Measurements from ENCODE around the gene RAI14. TPM values are rescaled to one million over a fixed set of nuclear protein-coding genes. Genes with fewer than 3 reads are reported as not detected.

Gene RAI14
- total RNA-seq, 1 donor from 2014 or later: 11.5 TPM

DNA sequence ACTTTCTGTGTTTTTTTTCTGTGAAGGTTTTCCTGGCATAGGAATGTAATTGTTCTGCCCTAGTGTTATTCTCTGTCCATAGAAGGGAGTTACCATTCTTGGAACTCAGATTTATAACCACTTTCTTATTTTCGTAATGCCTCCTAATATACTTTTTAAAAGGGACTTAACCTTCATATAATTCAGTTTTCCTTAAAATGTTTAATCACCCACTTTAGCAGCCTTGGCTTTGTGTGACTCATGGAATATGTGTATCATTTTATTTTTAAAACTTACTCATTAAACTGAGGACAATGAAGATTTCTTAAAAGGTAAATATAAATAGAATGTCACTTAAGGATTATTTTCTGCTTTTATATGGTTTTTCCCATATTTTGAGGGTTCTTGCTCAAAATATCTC is 50.0 kb downstream of the RAI14 start:
- no peak overlapping the region for H3K4me3 ChIP-seq (ENCODE audit: low read length in 3 of 3)
- H3K27ac ChIP-seq (ENCODE audit: low read depth, low read length): no peak overlapping the region
- H3K9ac ChIP-seq (ENCODE audit: low read depth in 1 of 3, low read length in 3 of 3): no peak overlapping the region

DNA sequence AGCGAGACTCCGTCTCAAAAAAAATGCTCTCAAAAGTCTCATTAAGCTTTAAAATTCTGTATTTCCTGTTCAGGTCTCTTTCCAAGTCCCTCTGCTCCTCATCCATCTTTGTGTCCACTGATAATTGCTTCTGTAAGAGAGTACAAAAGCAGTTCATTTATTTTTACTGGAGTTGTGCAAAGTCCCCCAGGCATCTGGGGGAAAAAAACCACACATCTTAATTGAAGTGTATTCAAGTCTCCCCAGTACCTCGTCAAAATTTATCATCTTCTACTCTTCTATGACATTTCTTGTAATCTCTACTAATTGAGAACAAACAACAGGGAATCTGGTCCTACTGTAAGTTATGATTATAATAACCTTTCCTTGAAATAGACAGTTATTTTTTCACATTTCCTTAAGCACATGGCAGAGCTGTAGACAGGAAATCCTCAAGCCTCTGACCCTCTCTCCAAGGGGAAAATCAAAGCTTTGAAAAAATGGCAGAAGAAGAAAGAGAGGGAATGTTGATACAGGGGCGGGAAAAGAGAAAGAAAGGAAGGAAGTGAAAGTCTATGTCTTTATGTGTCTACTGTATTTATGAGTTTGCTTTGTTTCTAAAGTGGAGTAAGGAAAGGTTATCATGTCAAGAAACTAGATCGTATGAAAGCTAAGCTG is 51.5 kb downstream of the RAI14 start:
- Histone ChIP-seq H3K27ac (ENCODE audit: low read depth, low read length) (no peak overlapping the region), H3K9ac (ENCODE audit: low read depth in 1 of 3, low read length in 3 of 3) (no peak overlapping the region), H3K36me3 (ENCODE audit: control insufficient read depth in 3 of 3, insufficient read depth in 3 of 3, low read length in 3 of 3) (no peaks in the 10 kb centered on the region), H3K4me3 (ENCODE audit: low read length in 3 of 3) (no peak overlapping the region), H3K27me3 (ENCODE audit: control insufficient read depth in 3 of 3, insufficient read depth in 3 of 3, low read length in 3 of 3) (no peaks in the 10 kb centered on the region), H3K9me3 (ENCODE audit: control insufficient read depth in 3 of 3, low read length in 3 of 3) (no peaks in the 10 kb centered on the region), H3K4me1 (ENCODE audit: control insufficient read depth in 3 of 3, insufficient read depth in 3 of 3, low read length in 3 of 3) (peaks cover 0 to 4% (median 0%) of the 10 kb centered on the region in 3 donors)

More for the DNA sequence above, 50.0 kb downstream of the RAI14 start:
- no peaks in the 10 kb centered on the region for H3K27me3 ChIP-seq (ENCODE audit: control insufficient read depth in 3 of 3, insufficient read depth in 3 of 3, low read length in 3 of 3)
- no peaks in the 10 kb centered on the region for H3K9me3 ChIP-seq (ENCODE audit: control insufficient read depth in 3 of 3, low read length in 3 of 3)
- H3K36me3 ChIP-seq (ENCODE audit: control insufficient read depth in 3 of 3, insufficient read depth in 3 of 3, low read length in 3 of 3): no peaks in the 10 kb centered on the region
- H3K4me1 ChIP-seq (ENCODE audit: control insufficient read depth in 3 of 3, insufficient read depth in 3 of 3, low read length in 3 of 3): peaks cover 0 to 4% (median 0%) of the 10 kb centered on the region in 3 donors

DNA sequence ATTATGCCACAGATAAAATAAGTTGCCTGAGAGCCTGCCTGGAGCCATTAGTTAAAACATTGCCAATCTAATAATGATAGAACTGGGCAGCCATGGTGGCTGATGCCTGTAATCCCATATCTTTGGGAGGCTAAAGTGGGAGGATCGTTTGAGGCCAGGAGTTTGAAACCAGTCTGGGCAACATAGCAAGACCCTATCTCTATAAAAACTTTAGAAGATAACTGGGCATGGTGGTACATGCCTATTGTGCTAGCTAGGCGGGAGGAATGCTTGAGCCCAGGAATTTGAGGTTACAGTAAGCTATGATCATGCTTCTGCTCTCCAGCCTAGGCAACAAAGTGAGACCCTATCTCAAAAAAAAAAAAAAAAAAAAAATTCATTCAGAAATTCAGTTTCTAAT is 52.6 kb downstream of the RAI14 start:
- Histone ChIP-seq H3K4me3 (ENCODE audit: low read length in 3 of 3) (no peak overlapping the region), H3K27me3 (ENCODE audit: control insufficient read depth in 3 of 3, insufficient read depth in 3 of 3, low read length in 3 of 3) (no peaks in the 10 kb centered on the region), H3K27ac (ENCODE audit: low read depth, low read length) (no peak overlapping the region), H3K36me3 (ENCODE audit: control insufficient read depth in 3 of 3, insufficient read depth in 3 of 3, low read length in 3 of 3) (no peaks in the 10 kb centered on the region), H3K4me1 (ENCODE audit: control insufficient read depth in 3 of 3, insufficient read depth in 3 of 3, low read length in 3 of 3) (peaks cover 0 to 4% (median 0%) of the 10 kb centered on the region in 3 donors), H3K9me3 (ENCODE audit: control insufficient read depth in 3 of 3, low read length in 3 of 3) (no peaks in the 10 kb centered on the region), H3K9ac (ENCODE audit: low read depth in 1 of 3, low read length in 3 of 3) (no peak overlapping the region)

DNA sequence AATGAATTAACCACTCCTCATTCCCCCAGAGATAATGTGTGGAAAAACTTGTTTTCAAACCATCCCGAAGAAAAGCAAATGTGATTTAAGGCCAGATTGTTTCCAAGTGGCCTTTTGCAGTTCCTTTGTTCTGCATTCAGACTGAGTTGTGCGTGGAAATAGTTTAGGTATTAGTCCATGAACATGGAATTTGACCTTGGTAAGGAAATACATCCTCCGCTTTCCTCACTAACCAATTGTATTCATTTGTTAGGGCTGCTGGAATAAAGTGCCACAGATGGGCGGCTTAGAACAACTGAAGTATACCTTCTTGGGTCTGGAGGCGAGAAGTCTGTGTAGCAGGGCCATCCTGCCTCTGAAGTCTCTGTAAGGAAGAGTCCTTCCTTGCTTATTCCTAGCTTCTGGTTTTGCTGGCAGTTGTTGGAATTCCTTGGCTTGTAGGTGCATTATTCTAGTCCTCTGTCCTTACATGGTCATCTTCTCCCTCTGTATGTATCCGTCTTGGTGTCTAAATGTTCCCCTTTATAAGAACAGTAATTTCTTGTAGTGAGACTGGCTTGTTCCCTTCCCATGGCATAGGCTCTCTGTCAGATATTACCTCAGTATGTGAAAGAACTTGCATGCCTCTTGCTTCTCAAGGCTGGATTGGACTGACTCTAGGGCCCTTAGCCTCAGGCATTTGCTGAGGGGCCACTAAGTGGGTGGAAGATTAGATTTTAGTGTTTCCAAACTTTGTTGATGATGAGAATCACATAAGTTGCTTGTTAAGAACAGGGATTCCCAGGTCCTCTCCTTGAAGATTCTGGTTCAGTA is 53.9 kb downstream of the RAI14 start:
- peaks cover 0 to 4% (median 0%) of the 10 kb centered on the region in 3 donors for H3K4me1 ChIP-seq (ENCODE audit: control insufficient read depth in 3 of 3, insufficient read depth in 3 of 3, low read length in 3 of 3)
- H3K4me3 ChIP-seq (ENCODE audit: low read length in 3 of 3): no peak overlapping the region
- no peaks in the 10 kb centered on the region for H3K36me3 ChIP-seq (ENCODE audit: control insufficient read depth in 3 of 3, insufficient read depth in 3 of 3, low read length in 3 of 3)
- no peaks in the 10 kb centered on the region for H3K27me3 ChIP-seq (ENCODE audit: control insufficient read depth in 3 of 3, insufficient read depth in 3 of 3, low read length in 3 of 3)
- H3K9me3 ChIP-seq (ENCODE audit: control insufficient read depth in 3 of 3, low read length in 3 of 3): no peaks in the 10 kb centered on the region
- H3K27ac ChIP-seq (ENCODE audit: low read depth, low read length): no peak overlapping the region
- no peak overlapping the region for H3K9ac ChIP-seq (ENCODE audit: low read depth in 1 of 3, low read length in 3 of 3)

DNA sequence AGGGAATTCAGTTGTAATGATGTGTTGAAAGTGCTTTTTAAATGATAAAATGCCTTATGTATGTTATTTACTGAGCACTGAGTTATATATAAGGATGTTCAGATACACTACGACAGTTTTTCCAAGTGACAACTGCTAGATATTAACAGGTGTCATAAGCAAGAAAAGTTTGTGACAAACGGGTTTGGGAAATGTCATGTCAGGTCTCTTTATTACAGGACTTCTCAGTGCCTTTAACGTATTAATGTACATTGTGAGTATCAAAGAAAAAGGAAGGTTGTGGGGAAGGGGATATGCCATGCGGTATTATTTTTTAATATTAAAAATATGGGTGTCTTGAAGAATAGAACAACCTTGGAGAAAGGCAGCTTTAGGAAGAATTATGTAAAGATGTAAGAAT is 56.4 kb downstream of the RAI14 start:
- H3K27ac ChIP-seq (ENCODE audit: low read depth, low read length): no peak overlapping the region
- H3K27me3 ChIP-seq (ENCODE audit: control insufficient read depth in 3 of 3, insufficient read depth in 3 of 3, low read length in 3 of 3): no peaks in the 10 kb centered on the region
- no peaks in the 10 kb centered on the region for H3K36me3 ChIP-seq (ENCODE audit: control insufficient read depth in 3 of 3, insufficient read depth in 3 of 3, low read length in 3 of 3)
- no peaks in the 10 kb centered on the region for H3K9me3 ChIP-seq (ENCODE audit: control insufficient read depth in 3 of 3, low read length in 3 of 3)
- H3K9ac ChIP-seq (ENCODE audit: low read depth in 1 of 3, low read length in 3 of 3): no peak overlapping the region
- peaks cover 0 to 3% (median 0%) of the 10 kb centered on the region in 3 donors for H3K4me1 ChIP-seq (ENCODE audit: control insufficient read depth in 3 of 3, insufficient read depth in 3 of 3, low read length in 3 of 3)
- no peak overlapping the region for H3K4me3 ChIP-seq (ENCODE audit: low read length in 3 of 3)

DNA sequence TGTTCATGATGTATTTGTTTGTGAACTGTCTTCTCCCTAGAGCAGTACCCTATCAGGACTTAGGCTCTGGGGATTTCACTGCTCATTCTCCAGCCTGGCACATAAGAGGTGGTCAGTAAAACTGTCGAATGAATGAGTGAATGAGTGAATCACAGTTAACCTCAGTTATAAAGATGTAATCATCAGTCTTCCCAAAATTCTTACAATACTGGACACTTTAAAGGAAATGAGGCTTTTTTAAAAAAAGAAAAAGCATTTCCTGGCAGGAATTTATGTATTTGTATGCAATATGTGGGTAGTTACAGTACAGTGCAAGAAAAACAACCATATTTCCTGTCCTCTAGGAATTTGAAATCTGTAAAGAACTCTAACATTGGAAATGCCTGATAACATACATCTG is 59.6 kb downstream of the RAI14 start:
- no peak overlapping the region for H3K27ac ChIP-seq (ENCODE audit: low read depth, low read length)

DNA sequence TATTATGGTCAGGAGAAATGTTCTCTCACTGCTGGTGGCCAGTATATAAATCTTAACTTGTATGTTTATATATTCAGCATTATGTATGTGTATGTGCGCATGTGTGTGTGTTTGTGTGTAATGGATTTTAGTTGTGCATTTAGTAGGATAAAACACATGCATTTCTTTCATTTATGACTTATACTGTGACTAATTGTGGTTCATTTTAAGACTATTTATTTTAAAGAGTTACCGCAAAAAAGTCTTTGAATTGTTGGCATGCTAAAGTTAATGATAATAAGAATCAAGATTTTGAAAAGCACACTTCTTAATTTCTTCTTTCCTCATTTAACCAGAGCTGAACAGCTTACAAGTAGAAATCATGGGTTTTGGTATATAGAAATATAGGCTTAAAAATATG is 60.9 kb downstream of the RAI14 start:
- Histone ChIP-seq H3K27ac (ENCODE audit: low read depth, low read length) (peak overlapping the region; percentile 9), H3K9me3 (ENCODE audit: control insufficient read depth in 3 of 3, low read length in 3 of 3) (no peaks in the 10 kb centered on the region), H3K27me3 (ENCODE audit: control insufficient read depth in 3 of 3, insufficient read depth in 3 of 3, low read length in 3 of 3) (no peaks in the 10 kb centered on the region), H3K9ac (ENCODE audit: low read depth in 1 of 3, low read length in 3 of 3) (no peak overlapping the region), H3K36me3 (ENCODE audit: control insufficient read depth in 3 of 3, insufficient read depth in 3 of 3, low read length in 3 of 3) (no peaks in the 10 kb centered on the region), H3K4me3 (ENCODE audit: low read length in 3 of 3) (no peak overlapping the region), H3K4me1 (ENCODE audit: control insufficient read depth in 3 of 3, insufficient read depth in 3 of 3, low read length in 3 of 3) (peaks cover 0 to 7% (median 0%) of the 10 kb centered on the region in 3 donors)

More for the DNA sequence above, 59.6 kb downstream of the RAI14 start:
- Histone ChIP-seq H3K9ac (ENCODE audit: low read depth in 1 of 3, low read length in 3 of 3) (no peak overlapping the region), H3K27me3 (ENCODE audit: control insufficient read depth in 3 of 3, insufficient read depth in 3 of 3, low read length in 3 of 3) (no peaks in the 10 kb centered on the region), H3K36me3 (ENCODE audit: control insufficient read depth in 3 of 3, insufficient read depth in 3 of 3, low read length in 3 of 3) (no peaks in the 10 kb centered on the region), H3K9me3 (ENCODE audit: control insufficient read depth in 3 of 3, low read length in 3 of 3) (no peaks in the 10 kb centered on the region), H3K4me3 (ENCODE audit: low read length in 3 of 3) (no peak overlapping the region), H3K4me1 (ENCODE audit: control insufficient read depth in 3 of 3, insufficient read depth in 3 of 3, low read length in 3 of 3) (peaks cover 0 to 7% (median 0%) of the 10 kb centered on the region in 3 donors)

DNA sequence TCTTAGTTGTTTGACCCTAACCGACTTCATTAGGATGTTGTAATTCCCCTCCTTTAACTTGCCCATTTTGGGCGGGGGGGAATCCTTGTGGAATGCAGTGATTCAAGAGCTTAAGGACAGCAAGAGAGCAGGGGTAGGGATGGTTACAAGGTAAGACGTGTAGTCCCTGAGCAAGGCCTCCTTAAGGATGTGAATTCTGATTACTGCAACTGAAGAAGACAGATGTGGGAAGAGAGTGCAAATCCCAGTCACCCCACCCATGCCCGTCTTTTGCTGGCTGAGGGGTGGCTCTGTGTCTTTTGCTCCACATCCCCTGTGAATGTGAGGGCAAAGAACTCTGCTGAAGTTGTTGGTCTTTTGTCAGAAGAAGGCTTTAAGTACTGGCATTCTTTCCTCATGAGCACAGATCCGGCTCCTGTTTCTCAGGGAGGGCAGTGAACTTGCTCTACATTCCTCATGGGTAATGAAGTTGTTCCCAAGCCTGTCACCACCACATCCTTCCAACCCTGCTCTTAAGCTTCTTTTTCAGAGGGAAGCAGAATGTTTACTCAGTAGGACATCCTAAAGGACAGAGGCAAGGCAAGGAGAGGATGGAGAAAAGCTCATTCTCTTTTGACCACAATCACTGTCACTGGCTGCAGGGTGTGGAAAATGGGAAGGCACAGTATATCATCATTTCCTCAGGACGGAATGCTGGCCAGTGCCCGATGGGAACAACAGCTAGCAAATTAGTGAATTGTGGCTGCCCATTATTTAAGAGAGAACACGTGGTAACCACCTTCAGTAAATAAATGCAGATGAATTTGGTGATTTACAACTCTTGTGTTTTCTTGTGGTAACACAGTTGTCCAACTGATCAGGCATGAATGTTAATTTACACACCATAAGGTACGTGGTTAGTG is 61.5 kb downstream of the RAI14 start:
- no peaks in the 10 kb centered on the region for H3K27me3 ChIP-seq (ENCODE audit: control insufficient read depth in 3 of 3, insufficient read depth in 3 of 3, low read length in 3 of 3)
- H3K27ac ChIP-seq (ENCODE audit: low read depth, low read length): peak overlapping the region; percentile 9
- H3K9ac ChIP-seq (ENCODE audit: low read depth in 1 of 3, low read length in 3 of 3): no peak overlapping the region

DNA sequence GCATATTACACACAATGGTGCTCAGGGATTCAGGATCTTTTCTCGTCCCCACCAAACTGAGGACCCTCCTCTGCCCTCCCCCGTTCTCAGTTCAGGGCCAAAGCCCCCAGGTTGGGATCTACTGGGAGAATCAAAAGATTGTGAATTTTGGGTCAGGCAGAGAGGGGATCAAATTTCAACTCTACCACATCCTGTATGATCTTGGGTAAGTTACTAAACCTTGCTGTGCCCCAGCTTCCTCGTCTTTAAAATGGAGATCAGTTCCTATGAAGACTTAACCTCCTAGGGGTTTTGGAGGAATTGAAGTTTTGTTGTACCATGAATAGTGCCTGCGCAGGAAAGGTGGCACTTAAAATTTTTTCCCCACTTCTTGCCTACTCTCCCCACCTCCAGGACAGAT is 62.4 kb downstream of the RAI14 start:
- H3K9me3 ChIP-seq (ENCODE audit: control insufficient read depth in 3 of 3, low read length in 3 of 3): no peaks in the 10 kb centered on the region
- H3K4me3 ChIP-seq (ENCODE audit: low read length in 3 of 3): no peak overlapping the region
- no peaks in the 10 kb centered on the region for H3K36me3 ChIP-seq (ENCODE audit: control insufficient read depth in 3 of 3, insufficient read depth in 3 of 3, low read length in 3 of 3)
- H3K4me1 ChIP-seq (ENCODE audit: control insufficient read depth in 3 of 3, insufficient read depth in 3 of 3, low read length in 3 of 3): peaks cover 0 to 7% (median 0%) of the 10 kb centered on the region in 3 donors
- H3K27ac ChIP-seq (ENCODE audit: low read depth, low read length): no peak overlapping the region
- no peaks in the 10 kb centered on the region for H3K27me3 ChIP-seq (ENCODE audit: control insufficient read depth in 3 of 3, insufficient read depth in 3 of 3, low read length in 3 of 3)
- no peak overlapping the region for H3K9ac ChIP-seq (ENCODE audit: low read depth in 1 of 3, low read length in 3 of 3)

More for the DNA sequence above, 61.5 kb downstream of the RAI14 start:
- Histone ChIP-seq H3K9me3 (ENCODE audit: control insufficient read depth in 3 of 3, low read length in 3 of 3) (no peaks in the 10 kb centered on the region), H3K4me1 (ENCODE audit: control insufficient read depth in 3 of 3, insufficient read depth in 3 of 3, low read length in 3 of 3) (peaks cover 0 to 7% (median 0%) of the 10 kb centered on the region in 3 donors), H3K4me3 (ENCODE audit: low read length in 3 of 3) (no peak overlapping the region), H3K36me3 (ENCODE audit: control insufficient read depth in 3 of 3, insufficient read depth in 3 of 3, low read length in 3 of 3) (no peaks in the 10 kb centered on the region)
